ENCODE data around the gene ACADSB. TPM values are rescaled to one million over a fixed set of nuclear protein-coding genes. Genes with fewer than 3 reads are reported as not detected.
A peak's percentile ranks its signal among the peaks of the same experiment; 100 is the strongest.

The ACADSB gene
- total and polyA plus RNA-seq, 10 of the 15 experiments (the other 5 are each of a cell fraction or from before 2014, with no cell fraction given), result 10.8 to 24.0 (median 15.0) TPM

DNA sequence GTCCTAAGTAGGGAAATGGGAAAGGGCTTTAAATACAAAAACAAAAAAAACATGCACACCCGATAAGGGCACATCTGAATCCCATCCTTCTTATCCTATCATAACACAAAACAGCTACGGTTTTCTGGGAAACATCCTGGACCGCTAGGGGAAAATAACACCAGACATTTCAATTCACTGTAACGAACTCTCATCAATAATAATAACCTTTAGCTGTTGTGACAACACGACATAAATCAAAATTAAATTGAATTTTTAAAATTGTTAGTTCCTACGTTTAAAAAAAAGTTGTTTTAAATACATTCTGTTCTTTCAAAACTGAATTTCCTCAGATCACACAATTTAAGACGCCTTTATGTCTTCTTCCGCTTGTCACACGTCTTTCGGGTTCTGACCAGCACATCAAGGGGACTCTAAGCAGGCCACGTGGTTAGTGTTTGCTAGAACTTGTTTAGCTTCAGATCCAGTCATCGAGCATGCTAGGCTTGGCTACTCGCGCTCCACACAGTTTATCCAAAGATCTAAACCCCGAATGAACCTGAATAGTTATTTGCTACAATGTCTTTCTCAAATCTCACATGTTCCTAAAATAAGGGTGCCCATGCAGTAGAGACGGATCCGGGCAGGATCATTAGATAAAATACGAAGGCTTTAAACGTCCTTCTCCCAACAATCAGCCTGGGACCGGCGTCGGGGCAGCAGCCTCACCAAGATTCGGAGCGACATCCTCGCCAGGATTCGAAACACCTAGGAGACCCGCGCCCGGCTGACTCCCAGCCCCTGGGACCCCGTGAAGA is 1.1 kb upstream of the ACADSB start:
- H4K20me1 ChIP-seq (ENCODE audit: control insufficient read depth, insufficient read depth), result no peaks in the 10 kb centered on the region
- ATAC-seq (peak; percentile 73), DNase-seq (ENCODE audit: low read depth, low spot score) (peak; percentile 21), FAIRE-seq (peak; percentile 77)
- TF ChIP-seq, protein P1, sequence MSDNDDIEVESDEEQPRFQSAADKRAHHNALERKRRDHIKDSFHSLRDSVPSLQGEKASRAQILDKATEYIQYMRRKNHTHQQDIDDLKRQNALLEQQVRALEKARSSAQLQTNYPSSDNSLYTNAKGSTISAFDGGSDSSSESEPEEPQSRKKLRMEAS (IDR thresholded peaks at IDR 0.05; ENCODE audit: low read depth, low read length), result peak; percentile 89
- TF ChIP-seq, protein P2, sequence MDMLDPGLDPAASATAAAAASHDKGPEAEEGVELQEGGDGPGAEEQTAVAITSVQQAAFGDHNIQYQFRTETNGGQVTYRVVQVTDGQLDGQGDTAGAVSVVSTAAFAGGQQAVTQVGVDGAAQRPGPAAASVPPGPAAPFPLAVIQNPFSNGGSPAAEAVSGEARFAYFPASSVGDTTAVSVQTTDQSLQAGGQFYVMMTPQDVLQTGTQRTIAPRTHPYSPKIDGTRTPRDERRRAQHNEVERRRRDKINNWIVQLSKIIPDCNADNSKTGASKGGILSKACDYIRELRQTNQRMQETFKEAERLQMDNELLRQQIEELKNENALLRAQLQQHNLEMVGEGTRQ (IDR thresholded peaks at IDR 0.05; ENCODE audit: borderline replicate concordance, low read depth, low read length), result peak; percentile 31; the same call in 1 of the 2 replicates
- TF ChIP-seq, protein P3, sequence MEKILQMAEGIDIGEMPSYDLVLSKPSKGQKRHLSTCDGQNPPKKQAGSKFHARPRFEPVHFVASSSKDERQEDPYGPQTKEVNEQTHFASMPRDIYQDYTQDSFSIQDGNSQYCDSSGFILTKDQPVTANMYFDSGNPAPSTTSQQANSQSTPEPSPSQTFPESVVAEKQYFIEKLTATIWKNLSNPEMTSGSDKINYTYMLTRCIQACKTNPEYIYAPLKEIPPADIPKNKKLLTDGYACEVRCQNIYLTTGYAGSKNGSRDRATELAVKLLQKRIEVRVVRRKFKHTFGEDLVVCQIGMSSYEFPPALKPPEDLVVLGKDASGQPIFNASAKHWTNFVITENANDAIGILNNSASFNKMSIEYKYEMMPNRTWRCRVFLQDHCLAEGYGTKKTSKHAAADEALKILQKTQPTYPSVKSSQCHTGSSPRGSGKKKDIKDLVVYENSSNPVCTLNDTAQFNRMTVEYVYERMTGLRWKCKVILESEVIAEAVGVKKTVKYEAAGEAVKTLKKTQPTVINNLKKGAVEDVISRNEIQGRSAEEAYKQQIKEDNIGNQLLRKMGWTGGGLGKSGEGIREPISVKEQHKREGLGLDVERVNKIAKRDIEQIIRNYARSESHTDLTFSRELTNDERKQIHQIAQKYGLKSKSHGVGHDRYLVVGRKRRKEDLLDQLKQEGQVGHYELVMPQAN (conservative IDR thresholded peaks at IDR 0.05), result peak; percentile 69; the same call in 1 of the 2 replicates
- TF ChIP-seq MXI1 (IDR thresholded peaks at IDR 0.05; ENCODE audit: low read depth, low read length) (peak; percentile 98), SIN3A (IDR thresholded peaks at IDR 0.05; ENCODE audit: low read depth, low read length) (0 out of 2 replicates have a peak, but pooled peaks have one; percentile 69), CHD2 (IDR thresholded peaks at IDR 0.05; ENCODE audit: borderline replicate concordance, low read depth, low read length) (0 out of 2 replicates have a peak, but pooled peaks have one; percentile 10), RFX5 (IDR thresholded peaks at IDR 0.05; ENCODE audit: low read depth, low read length) (no peak), ZBED1 (IDR thresholded peaks at IDR 0.05; ENCODE audit: borderline replicate concordance) (no peak), RAD51 (IDR thresholded peaks at IDR 0.05) (peak; percentile 81)
- TF ChIP-seq, protein P4, sequence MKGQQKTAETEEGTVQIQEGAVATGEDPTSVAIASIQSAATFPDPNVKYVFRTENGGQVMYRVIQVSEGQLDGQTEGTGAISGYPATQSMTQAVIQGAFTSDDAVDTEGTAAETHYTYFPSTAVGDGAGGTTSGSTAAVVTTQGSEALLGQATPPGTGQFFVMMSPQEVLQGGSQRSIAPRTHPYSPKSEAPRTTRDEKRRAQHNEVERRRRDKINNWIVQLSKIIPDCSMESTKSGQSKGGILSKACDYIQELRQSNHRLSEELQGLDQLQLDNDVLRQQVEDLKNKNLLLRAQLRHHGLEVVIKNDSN (IDR thresholded peaks at IDR 0.05; ENCODE audit: borderline replicate concordance, extremely low read length, insufficient read depth, low read depth, low read length), result peak; percentile 59
- H3K79me2 ChIP-seq (ENCODE audit: control insufficient read depth, insufficient read depth, low read length), result peaks cover 56% of the 10 kb centered on the region
- ChIA-PET POLR2A (interaction anchor here (0.5 to 2.3 kb wide), 9 partner anchors 10 to 167 kb away, joined by 3 to 21 read pairs (median 4); partner anchors contain the start of genes BUB3 and PSTK), RAD21 (ENCODE audit: unreplicated experiment) (interaction anchor here (1.0 to 2.3 kb wide), 4 partner anchors 13 to 146 kb away, joined by 3 to 21 read pairs (median 4); partner anchors contain the start of genes BUB3 and PSTK), CTCF (interaction anchor here (0.6 to 3.2 kb wide), 7 partner anchors 8 to 217 kb away, joined by 3 to 38 read pairs (median 4); partner anchors contain the start of gene PSTK), SMC1A (ENCODE audit: uncharacterized antibody, unreplicated experiment) (interaction anchor here (0.7 to 2.7 kb wide), 9 partner anchors 10 to 27 kb away, joined by 3 to 14 read pairs (median 4); partner anchors contain the start of gene PSTK)
- peak overlapping the region; percentile 86 for H2AFZ ChIP-seq (ENCODE audit: control insufficient read depth, low read depth, low read length)
- H3K4me3 ChIP-seq, result peak overlapping the region; percentile 99
- BruUV-seq (replicated peaks), result no TSS peak
- no peaks in the 10 kb centered on the region; the same call in 2 of the 3 replicates for H3K9me3 ChIP-seq (replicated peaks; ENCODE audit: control insufficient read depth, insufficient read depth, low read length)
- peak overlapping the region; percentile 87 for H3K9ac ChIP-seq (ENCODE audit: control insufficient read depth, insufficient read depth, low read length)
- WGBS (ENCODE audit: insufficient coverage, insufficient replicate concordance, low lambda C conversion rate, missing lambda C conversion rate), result 3% methylated on average over 30 of the region's 30 CpGs
- no peaks in the 10 kb centered on the region for H3K4me1 ChIP-seq (ENCODE audit: control insufficient read depth, insufficient read depth, low read length)
- intact Hi-C loops (cut with micrococcal nuclease; ENCODE audit: unreplicated experiment) (no loop called here), in situ Hi-C loops (cut with MboI) (no loop called here)
- peak overlapping the region; percentile 76 for H3K4me2 ChIP-seq (ENCODE audit: control insufficient read depth, insufficient read depth)
- H3K27ac ChIP-seq (ENCODE audit: control insufficient read depth, insufficient read depth), result peak overlapping the region; percentile 81
- no peaks in the 10 kb centered on the region for H3K27me3 ChIP-seq (replicated peaks in 1 of 2; ENCODE audit: control insufficient read depth in 2 of 2, insufficient read depth in 2 of 2, low read length in 1 of 2)
- H3K36me3 ChIP-seq (ENCODE audit: control insufficient read depth in 2 of 2, insufficient read depth in 2 of 2, low read length in 1 of 2), result no peaks in the 10 kb centered on the region; a peak in 1 of 4 replicates
